ENCODE results near the gene MIOX.
A peak's percentile ranks its signal among the peaks of the same experiment; 100 is the strongest.

MIOX gene

DNA sequence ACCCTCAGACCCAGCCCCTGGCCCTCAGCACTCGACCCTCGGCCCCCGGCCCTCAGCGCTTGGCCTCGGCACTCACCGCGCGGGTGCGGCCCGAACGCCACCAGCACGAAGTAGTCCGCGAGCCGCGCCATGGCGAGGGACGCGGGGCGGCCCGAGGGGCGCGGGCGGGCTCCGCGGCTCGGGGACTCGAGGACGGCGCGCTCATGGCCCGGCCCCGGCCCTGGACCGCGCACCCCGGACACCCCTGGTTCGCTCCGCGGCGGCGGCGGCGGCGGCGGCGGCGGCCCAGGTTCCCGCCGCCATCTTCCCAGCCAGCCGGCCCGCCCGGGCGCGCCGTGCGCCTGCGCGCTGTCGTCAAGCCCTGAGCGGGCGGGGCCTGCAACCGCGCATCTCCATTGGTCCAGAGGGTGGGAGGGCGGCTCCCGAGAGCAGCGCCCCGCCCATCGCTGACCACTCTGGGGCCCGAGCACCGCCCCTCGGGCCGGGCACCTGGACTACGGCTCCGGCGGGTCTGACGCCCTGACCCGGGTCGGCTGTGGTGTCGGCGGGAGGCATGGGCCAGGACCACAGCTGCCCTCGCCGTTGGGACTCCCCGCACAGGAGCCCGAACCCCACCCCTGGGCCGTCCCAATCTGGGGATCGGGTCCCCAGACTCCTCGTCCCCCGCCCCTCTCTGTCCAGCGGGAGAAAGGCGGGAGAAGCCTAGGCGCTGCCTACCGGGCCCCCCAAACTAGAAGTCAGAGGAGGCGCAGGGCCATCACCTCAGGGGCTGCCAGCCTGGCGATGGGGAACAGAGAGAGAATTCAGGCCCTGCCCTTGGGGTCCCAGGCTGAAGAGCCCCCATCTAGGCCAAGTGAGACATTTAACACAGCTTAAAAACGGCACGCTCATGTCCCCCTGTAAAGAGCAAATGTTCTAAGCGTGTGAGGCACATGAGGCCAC is 11.7 kb upstream of the MIOX start, which contains the start of gene SBF1:
Gene SBF1 (minus strand): TSS at position 326 of the 942 bp plus-strand sequence. CDS start 195 bp downstream, at position 131.
- peak; percentile 25 for DNase-seq

DNA sequence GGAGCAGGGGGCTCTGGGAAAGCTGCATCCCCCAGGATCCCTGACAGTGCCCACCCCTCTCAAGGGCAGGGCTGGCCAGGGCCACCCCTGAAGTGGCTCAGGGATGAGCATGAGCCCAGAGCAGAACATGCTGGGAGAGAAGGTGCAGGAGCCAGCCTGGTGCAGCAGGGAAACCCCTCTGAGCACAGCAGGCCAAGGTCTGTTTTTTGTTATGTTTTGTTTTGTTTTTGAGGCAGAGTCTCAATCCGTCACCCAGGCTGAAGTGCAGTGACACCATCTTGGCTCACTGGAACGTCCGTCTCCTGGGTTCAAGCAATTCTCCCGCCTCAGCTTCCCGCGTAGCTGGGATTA is 11.0 kb upstream of the MIOX start:
- DNase-seq, result no peak

DNA sequence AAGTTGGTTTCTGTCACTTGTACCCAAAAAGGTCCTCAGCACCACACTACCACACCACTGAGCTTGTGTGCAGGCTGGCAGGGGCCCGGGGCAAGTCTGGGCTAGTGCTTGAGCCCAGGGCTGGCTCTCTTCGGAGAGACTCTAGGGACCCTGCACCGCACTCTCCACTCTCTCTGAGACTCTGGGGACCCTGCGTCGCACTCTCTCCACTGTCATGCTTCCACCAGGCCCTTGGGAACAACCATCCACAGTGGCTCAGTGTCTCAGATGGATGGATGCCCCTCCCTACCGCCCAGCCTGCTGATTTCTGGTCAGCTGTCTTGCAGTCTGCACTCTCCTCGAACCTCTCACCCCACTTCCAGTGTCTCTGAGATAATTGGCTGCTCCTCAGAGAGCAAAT is 9.8 kb upstream of the MIOX start:
- DNase-seq, result no peak

DNA sequence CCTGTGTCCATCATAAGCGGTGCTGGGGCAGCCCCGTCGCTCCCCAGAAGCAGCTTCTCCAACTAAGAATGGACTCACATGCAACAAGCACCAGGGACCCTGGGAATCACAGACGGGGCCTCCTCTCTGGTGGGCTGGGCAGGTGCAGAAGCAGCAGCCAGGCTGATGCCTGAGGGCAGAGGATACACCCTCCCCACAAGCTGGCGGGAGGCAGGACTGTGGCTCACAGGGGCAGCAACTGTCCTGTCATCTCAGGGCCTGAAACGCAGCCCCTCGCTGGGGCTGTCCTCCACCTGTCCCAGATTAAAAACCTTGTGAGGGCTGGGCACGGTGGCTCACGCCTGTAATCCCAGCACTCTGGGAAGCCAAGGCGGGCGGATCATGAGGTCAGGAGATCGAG is 8.7 kb upstream of the MIOX start:
- no peak for DNase-seq

DNA sequence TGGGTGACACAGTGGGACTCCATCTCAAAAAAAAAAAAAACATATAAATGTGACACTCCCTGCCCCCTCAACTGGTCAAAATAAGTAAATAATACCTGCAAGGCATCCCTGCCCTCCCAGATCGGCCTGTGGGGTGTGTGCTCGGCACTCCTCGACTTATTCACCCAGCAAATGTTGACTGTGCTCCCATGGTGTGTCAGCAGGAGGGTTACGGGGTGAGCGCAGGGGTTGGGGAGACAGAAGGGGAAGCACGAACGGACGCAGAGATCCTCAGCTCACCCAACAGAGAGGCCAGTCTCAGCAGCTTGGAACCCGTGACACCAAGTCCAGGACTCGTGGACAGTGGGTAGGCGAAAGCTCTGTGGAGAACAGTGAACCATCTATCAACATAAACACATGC is 6.9 kb upstream of the MIOX start:
- DNase-seq, result no peak

DNA sequence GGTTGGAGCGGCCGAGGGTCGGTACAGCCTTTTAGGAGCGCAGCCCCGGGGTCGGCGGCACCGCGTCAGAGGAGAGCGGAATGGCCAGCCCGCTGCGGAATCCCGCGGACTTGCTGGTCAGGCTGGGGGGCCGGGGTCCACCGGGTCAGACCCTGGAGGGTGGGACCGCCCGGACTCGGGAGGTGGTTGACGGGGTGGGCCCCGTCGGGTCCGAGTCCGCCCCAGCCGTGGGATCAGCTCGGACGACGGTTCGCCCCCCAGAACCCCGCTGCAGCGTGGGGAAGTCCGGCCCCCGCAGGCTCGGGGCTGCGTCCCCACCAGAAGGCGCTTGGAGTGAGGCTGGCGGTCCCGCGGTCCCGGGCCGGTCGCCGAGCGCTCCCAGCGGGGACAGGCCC is 5.6 kb upstream of the MIOX start:
- DNase-seq, result no peak

DNA sequence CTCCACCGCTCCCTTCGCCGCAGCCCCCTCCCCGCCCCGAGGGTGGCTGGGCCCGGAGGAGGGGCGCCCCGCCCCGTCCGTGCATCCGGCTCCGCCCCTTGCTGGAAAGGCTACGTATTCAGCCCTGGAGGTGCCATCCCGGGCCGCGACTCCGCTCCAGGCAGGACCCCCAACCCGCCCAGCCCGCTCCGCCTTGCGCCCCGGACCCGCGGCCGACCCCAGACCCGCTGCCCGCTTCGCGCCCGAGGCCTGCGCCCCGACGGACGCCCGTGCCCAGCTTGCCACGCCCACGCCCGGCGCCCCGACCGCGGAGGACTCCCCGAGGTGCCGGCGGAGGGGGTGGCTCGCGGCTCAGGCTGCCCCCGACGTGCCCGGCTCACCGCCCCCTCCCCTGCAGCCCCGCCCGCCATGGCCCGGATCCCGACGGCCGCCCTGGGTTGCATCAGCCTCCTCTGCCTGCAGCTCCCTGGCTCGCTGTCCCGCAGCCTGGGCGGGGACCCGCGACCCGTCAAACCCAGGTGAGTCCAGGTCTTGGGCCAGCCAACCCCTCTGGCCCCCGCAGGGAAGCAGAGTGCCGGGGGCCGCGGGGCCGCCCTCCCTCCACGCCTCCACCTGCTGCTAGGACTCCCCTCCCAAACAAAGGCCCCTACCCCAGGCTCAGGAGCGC is 5.1 kb upstream of the MIOX start, which contains the start of gene ADM2:
Gene ADM2 (plus strand): TSS at position 104 of the 667 bp plus-strand sequence. CDS start 305 bp downstream, at position 409.
- no peak for DNase-seq

DNA sequence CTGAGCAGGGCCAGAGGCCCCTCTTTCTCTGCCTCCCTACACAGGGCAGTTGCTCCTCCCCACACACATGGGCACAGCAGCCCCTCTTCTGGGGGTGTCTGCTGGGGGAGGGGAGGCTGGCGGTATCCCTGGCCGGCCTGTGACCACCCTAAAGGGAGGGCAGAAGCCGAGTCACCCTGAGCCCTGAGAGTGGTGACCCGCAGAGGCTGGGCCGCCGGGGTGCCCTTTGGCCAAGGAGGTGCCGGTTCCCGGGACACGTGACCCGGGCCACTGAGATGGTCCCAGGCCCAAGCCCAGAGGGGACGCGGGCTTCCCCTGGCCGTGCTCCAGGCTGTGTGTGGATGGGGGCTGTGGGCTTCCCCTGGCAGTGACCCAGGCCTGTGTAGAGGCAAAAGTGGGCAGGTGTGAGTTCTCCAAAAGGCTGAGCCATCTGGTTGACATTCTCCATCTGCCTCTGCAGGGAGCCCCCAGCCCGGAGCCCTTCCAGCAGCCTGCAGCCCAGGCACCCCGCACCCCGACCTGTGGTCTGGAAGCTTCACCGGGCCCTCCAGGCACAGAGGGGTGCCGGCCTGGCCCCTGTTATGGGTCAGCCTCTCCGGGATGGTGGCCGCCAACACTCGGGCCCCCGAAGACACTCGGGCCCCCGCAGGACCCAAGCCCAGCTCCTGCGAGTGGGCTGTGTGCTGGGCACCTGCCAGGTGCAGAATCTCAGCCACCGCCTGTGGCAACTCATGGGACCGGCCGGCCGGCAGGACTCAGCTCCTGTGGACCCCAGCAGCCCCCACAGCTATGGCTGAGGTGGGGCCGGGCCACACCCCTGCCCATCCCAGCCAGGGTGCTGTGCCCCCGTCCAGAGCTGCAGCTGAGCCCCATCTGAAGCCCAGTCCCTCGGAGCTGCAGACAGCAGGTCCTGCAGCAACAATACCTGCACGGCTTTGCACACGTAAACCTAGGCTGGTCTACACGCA is 4.3 kb upstream of the MIOX start:
- no peak for DNase-seq

DNA sequence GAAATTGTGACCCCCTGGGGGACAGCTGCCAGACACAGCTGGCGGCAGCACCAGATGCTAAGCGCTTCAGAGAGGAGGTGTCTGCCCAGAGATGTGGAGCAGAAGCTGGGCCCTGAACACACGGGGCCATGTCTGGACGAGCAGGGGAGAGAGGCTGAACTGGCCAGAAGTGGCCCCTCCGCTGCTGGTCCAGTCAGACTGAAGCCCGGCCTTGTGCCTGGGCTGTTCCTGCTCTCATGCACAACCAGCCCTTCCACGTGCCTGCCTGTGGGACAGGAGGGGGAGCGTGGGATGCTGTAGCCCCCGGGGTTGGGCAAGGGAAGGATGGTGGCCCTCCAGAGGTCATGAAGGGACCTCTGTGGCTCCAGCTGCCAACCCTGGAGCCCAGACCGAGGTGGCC is 3.6 kb upstream of the MIOX start:
- DNase-seq, result no peak

DNA sequence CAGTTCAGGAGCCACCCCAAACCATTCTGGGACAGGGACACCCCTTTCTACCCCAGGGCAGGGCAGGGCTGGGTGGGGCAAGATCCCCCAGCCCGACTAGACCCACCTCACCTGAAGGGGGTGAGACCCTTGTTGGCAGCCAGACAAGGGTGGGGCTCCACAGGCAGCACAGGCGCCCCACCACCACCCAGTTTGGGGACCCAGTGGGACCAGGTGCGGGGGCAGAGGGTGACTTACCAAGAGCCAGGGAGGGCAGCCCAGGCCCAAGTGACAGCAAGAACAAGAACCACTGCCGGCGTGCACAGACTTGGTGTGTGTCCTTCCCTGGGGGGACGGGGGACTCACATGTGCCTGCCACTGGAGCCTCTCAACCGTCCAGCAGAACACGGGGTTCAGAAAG is 3.1 kb upstream of the MIOX start:
- DNase-seq, result no peak

DNA sequence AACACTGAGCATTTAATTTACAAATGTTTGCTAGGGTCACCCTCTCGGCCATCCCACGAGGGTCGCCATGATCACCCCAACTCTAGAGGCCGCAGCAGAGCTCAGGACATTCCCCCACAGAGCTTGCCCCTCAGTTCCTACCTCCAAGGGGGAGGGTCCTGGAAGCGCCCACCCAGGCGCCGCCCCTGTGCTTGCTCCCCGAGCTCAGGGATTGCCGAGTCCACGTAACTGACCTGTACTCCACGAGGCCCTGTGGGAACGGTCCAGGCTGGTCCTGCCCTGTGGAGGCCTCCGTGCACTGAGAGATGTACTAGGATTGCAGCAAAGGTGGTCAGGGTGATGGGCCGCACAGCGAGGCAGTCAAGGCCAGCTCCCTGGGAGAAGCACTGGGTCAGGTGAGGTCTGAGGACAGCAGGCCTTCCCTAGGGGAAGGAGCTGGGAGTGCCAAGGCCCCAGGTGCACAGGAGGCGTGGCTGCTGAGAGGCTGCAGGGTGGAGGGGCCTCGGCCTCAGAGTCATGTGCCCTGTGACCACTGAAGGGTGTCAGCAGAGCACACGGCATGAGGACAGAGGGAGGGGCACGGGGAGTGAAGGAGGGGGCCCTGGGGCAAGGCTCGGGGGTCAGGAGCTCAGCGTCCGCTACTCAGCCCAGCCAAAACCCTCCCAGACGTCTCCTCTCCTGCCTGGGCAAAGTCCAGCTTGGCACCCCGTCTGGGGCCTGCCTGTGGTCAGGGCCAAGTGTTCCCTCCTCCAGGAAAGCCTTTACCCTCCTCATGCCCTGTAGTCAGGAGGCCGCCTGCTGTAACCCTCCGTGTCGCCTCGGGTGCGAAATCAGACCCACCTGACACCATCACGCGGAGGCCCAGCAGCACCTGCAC is 2.4 kb upstream of the MIOX start:
- DNase-seq, result no peak

DNA sequence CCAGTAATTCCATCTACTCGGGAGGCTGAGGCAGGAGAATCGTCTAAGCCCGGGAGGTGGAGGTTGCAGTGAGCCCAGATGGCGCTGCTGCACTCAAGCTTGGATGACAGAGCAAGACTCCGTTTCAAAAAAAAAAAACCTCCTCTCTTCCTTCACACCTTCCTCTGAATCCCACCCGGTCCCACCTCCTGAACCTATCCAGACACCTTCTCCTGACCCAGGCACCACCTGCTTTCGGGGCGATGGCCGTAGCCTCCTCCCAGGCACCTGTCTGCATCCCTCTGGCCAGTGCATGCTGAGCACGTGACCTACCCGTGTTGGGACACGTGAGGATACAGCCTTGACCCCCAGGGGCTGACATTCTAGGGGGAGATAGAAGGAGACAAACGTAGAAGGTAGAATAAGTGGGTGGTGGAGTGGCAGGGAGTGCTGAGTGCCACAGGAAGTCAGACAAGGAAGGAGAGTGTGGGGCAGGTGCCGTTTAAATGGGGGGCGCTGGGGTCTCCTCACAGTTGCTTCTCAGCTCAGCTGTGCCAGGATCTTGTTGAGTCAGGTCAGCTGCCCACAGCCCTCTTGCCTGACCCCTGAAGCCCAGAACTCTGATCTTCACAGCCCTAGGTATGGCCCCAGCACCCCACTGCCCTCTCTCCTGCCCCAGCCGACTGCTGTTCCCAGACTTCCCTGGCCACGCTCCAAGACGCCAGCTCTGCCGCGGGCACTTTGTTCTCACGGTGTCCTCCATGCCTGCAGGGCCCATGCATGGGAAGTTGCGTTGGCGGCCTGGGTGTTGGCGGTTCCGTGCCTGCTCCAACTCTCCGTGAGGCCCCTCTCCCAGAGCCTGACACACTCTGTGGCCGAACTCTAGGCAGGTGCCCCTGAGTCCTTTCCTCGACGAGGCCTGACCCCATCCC is 1.2 kb upstream of the MIOX start:
- DNase-seq, result no peak

DNA sequence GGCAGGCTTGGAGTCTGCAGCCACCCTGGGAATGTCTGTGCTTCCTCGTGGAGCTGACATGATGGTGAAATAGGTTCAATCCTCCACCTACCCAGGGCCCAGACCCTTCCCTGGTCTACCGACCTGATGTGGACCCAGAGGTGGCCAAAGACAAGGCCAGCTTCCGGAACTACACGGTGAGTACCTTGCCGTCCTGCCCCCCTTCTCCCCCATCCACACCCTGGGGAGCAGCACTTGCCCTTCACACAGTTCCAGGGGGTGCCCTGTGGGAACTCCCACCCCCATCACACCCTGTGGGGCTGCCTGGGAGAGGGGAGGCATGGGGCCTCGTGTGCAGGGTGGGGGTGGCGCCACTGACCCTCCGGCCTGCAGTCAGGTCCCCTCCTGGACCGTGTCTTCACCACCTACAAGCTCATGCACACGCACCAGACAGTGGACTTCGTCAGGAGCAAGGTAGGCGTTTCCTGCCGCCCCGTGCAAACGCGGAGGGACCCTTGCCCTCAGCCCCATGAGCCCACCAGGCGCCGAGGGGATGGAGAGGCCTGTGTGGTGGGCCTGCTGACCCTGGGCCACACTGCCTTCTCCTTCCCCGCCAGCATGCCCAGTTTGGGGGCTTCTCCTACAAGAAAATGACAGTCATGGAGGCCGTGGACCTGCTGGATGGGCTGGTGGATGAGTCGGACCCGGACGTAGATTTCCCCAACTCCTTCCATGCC is 789 bp downstream of the MIOX start:
- no peak for DNase-seq

DNA sequence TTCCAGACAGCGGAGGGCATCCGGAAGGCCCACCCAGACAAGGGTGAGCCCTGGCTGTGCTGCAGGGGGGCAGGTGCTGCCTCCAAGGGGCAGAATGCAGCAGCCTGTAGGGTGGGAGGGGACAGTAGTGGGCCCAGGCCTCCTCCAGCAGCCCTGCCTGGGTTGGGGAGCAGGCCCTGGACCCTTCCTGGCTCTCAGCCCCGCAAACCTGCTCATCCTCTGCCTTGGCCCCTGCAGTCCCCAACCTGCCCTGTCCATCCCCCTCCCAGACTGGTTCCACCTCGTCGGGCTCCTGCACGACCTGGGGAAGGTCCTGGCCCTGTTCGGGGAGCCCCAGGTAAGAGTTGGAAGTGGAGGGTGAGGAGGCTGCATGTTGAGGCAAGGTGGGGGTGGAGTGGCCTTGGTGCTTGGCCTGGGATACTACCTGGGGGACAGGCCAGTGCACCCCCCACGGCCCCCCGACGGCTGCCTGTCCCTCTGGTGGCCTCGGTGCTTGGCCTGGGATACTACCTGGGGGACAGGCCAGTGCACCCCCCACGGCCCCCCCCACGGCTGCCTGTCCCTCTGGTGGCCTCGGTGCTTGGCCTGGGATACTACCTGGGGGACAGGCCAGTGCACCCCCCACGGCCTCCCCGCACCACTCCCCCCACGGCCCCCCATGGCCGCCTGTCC is 1.5 kb downstream of the MIOX start:
- DNase-seq, result no peak

DNA sequence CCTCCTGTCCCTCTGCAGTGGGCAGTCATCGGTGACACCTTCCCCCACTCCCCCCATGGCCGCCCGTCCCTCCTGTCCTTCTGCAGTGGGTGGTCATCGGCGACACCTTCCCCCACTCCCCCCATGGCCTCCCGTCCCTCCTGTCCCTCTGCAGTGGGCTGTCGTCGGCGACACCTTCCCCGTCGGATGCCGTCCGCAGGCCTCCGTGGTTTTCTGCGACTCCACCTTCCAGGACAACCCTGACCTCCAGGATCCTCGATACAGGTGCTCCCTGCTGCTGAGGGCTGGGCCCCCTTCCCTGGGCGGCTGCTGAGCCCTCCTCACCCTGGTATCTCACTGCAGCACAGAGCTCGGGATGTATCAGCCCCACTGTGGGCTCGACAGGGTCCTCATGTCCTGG is 2.2 kb downstream of the MIOX start:
- no peak for DNase-seq

DNA sequence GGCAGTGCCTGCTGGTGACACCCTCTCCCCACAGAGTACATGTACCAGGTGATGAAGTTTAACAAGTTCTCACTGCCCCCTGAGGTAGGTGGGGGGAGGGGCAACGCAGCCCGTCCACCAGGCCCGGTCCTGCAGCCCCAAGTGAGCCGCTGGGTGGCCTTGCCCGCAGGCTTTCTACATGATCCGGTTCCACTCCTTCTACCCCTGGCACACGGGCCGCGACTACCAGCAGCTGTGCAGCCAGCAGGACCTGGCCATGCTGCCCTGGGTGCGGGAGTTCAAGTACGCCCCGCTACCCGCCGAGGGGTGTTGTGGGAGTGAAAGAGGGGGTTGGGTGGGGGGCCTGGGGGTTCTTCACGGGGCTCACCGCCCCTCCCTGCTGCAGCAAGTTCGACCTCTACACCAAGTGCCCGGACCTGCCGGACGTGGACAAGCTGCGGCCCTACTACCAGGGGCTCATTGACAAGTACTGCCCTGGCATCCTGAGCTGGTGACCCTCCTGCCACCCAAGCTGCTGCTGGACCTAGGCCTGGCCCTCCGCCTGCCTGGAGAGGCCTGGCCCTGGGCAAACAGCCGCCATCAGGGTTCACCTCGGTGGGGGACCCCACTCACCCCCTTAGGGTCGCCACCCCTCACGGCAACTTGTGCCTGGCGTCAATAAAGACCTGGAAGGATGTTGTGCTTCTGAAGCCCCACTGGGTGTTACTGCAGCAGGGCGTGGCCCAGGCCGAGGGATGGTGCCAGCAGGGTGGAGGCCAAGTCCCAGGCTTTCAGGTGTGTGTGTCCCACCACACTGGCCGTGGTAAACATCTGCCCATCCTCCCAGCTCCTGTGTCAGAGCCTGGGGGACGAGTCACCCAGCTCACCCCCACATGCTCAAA is 2.9 kb downstream of the MIOX start:
- DNase-seq, result no peak

DNA sequence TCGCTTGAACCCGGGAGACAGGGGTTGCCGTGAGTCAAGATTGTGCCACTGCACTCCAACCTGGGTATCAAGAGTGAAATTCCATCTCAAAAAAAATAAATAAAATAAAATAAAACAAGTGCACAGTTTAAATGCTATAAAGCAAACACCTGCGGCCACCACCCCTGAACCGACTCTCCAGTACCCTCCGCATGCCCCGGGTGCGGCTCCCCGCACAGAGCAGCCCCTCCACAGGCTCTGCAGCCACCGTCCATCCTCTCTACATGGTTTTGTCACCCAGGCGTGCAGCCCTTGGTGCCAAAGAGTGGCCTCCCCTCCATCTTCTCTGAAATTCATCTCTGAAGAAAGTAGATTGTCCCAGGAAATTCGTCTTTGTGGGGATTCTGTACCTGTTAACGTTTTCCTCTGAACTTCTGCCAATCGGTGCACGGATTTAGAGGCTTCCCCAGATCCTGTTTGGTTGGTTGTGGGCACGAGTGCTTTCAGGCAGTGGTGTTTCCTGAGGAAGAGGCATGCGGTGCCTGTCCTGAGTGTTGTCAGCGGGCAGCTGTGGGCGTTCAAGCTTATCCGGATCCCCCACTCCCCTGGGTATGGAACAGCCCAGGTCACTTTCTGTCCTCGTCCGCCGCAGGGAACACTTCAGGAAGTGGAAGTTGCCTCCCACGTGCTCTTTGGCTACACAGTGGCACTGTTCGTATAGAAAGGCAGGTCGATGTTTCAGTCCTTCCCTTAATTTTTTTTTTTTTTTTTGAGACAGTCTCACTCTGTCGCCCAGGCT is 4.1 kb downstream of the MIOX start:
- no peak for DNase-seq

DNA sequence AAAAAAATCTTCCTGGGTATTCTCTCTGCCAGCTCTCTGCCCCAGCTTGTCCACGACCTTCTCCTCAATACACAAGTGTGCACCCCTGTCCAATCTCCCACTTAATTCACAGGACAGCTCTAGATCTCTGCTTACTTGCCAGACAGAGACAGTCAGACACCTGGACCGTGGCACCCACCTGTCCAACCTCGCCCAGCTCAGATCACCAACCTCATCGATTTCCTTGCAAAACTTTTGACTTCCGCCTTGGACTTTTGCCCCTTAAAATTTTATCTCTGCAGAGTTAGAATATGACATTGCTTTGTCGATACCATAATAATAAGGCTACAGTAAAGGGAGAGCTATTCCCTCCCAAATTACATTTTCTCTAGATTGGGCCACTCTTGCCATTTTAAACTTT is 10.4 kb downstream of the MIOX start:
- DNase-seq, result no peak

Data from NCI-H1092 (cell line).